SK-N-SH treated with all-trans-retinoic acid at 6 μM for 48 hours (cell line): ENCODE measurements around the gene SRPK2.

Experiments
- ATAC-seq: fragments of 200-7000 bp; cut with Tn5 transposase; 3 replicates; pipeline ENCODE4 v1.9.1; 2020; ENCODE audit warnings: mild to moderate bottlenecking, moderate library complexity
- BACH2 ChIP-seq: fragments of 250-450 bp; sonication (Bioruptor Pico); IDR thresholded peaks from 2 replicates; pipeline ENCODE4 v1.9.0; 2021; ENCODE audit warnings: mild to moderate bottlenecking, borderline replicate concordance
- CREB5 ChIP-seq: fragments of 250-450 bp; sonication (Bioruptor Pico); IDR thresholded peaks from 2 replicates; pipeline ENCODE4 v1.5.1; 2020; ENCODE audit warnings: low read depth, mild to moderate bottlenecking, moderate library complexity
- CSDC2 ChIP-seq: fragments of 250-450 bp; sonication (Bioruptor Pico); IDR thresholded peaks from 2 replicates; pipeline ENCODE4 v1.5.0; 2020; ENCODE audit warnings: mild to moderate bottlenecking, moderate library complexity
- ESRRG ChIP-seq: fragments of 250-450 bp; sonication (Bioruptor Pico); IDR thresholded peaks from 2 replicates; pipeline ENCODE4 v1.6.1; 2021; ENCODE audit warnings: mild to moderate bottlenecking
- GLIS3 ChIP-seq: fragments of 250-450 bp; sonication (Bioruptor Pico); IDR thresholded peaks from 2 replicates; pipeline ENCODE4 v1.5.0; 2020; ENCODE audit warnings: mild to moderate bottlenecking, moderate library complexity
- ISL1 ChIP-seq: fragments of 250-450 bp; sonication (Bioruptor Pico); IDR thresholded peaks from 2 replicates; pipeline ENCODE4 v2.1.2; 2022; ENCODE audit warnings: mild to moderate bottlenecking, moderate library complexity
- OSR1 ChIP-seq: fragments of 250-450 bp; sonication (Bioruptor Pico); IDR thresholded peaks from 2 replicates; pipeline ENCODE4 v1.8.0; 2022; ENCODE audit warnings: moderate library complexity, mild to moderate bottlenecking, inconsistent platforms
- PATZ1 ChIP-seq: fragments of 250-450 bp; sonication (Bioruptor Pico); IDR thresholded peaks from 2 replicates; pipeline ENCODE4 v1.8.0; 2020; ENCODE audit warnings: mild to moderate bottlenecking, moderate library complexity, borderline replicate concordance
- POU6F1 ChIP-seq: fragments of 250-450 bp; sonication (Bioruptor Pico); IDR thresholded peaks from 2 replicates; pipeline ENCODE4 v1.8.0; 2021; ENCODE audit warnings: low read depth, mild to moderate bottlenecking, moderate library complexity, borderline replicate concordance
- PPARA ChIP-seq: fragments of 250-450 bp; sonication (Bioruptor Pico); IDR thresholded peaks from 2 replicates; pipeline ENCODE4 v1.5.0; 2020; ENCODE audit warnings: mild to moderate bottlenecking, borderline replicate concordance
- SNAI2 ChIP-seq: fragments of 250-450 bp; sonication (Bioruptor Pico); IDR thresholded peaks from 2 replicates; pipeline ENCODE4 v1.5.0; 2020; ENCODE audit warnings: mild to moderate bottlenecking, moderate library complexity
- ZFP3 ChIP-seq: fragments of 250-450 bp; sonication (Bioruptor Pico); IDR thresholded peaks from 2 replicates; pipeline ENCODE4 v1.5.0; 2020; ENCODE audit warnings: mild to moderate bottlenecking, moderate library complexity
- ZNF565 ChIP-seq: fragments of 450-650 bp; formaldehyde crosslinking; conservative IDR thresholded peaks from 2 replicates; pipeline ENCODE4 v1.5.0; 2020; ENCODE audit warnings: low read depth, mild to moderate bottlenecking, moderate library complexity
- ZNF70 ChIP-seq: fragments of 450-650 bp; formaldehyde crosslinking; IDR thresholded peaks from 2 replicates; pipeline ENCODE4 v1.5.0; 2020; ENCODE audit warnings: mild to moderate bottlenecking, moderate library complexity

The SRPK2 gene

GRCh38 chr7:105153531-105153930 is 235.2 kb downstream of the SRPK2 start (continued):
- no peak for TF ChIP-seq PATZ1 (CRISPR knock-in tag)

- no peak for ATAC-seq
- TF ChIP-seq ZFP3 (no peak), ZNF70 (CRISPR knock-in tag) (no peak), PPARA (CRISPR knock-in tag) (no peak), BACH2 (CRISPR knock-in tag) (no peak), ZNF565 (CRISPR knock-in tag) (no peak), CSDC2 (no peak), GLIS3 (no peak), CREB5 (no peak), POU6F1 (CRISPR knock-in tag) (no peak), ESRRG (no peak)
Observed at GRCh38 chr7:105151152-105151551, 237.6 kb downstream of the SRPK2 start.

GRCh38 chr7:105149827-105150226 is 238.9 kb downstream of the SRPK2 start:
- ATAC-seq: peak; percentile 77
- no peak for TF ChIP-seq PPARA (CRISPR knock-in tag)

- TF ChIP-seq SNAI2 (CRISPR knock-in tag): no peak
- TF ChIP-seq GLIS3: no peak
Observed at GRCh38 chr7:105141068-105141467, 247.7 kb downstream of the SRPK2 start.

GRCh38 chr7:105139381-105139780 is 249.3 kb downstream of the SRPK2 start:
- no peak for TF ChIP-seq PPARA (CRISPR knock-in tag)
- TF ChIP-seq ISL1 (CRISPR knock-in tag): no peak
- no peak for TF ChIP-seq CREB5
- ATAC-seq: no peak

More at GRCh38 chr7:105141068-105141467, 247.7 kb downstream of the SRPK2 start:
- ATAC-seq: peak; percentile 86

GRCh38 chr7:105137898-105138297 is 250.8 kb downstream of the SRPK2 start:
- TF ChIP-seq ISL1 (CRISPR knock-in tag): no peak
- no peak for TF ChIP-seq OSR1
- no peak for TF ChIP-seq POU6F1 (CRISPR knock-in tag)
- no peak for TF ChIP-seq ZNF565 (CRISPR knock-in tag)
- TF ChIP-seq SNAI2 (CRISPR knock-in tag): no peak
- no peak for TF ChIP-seq BACH2 (CRISPR knock-in tag)
- TF ChIP-seq CREB5: no peak
- no peak for TF ChIP-seq PATZ1 (CRISPR knock-in tag)
- no peak for ATAC-seq
